Subcutaneous abdominal adipose tissue (tissue), 5 donors: ENCODE results near the gene CDYL2.

ENCODE experiments used
- H3K27ac ChIP-seq: one replicate; pipeline ENCODE4 v1.7.0; 2013; ENCODE audit warnings: low read depth, mild to moderate bottlenecking, inconsistent platforms, low read length, moderate library complexity
- H3K27me3 ChIP-seq, 5 donors: one replicate each; pipeline ENCODE4 v1.7.0; 2013; ENCODE audit warnings: low read length in 5 of 5, inconsistent platforms in 1 of 5; ENCODE audit not compliant: control insufficient read depth in 5 of 5, insufficient read depth in 4 of 5
- H3K36me3 ChIP-seq, 5 donors: one replicate each; pipeline ENCODE4 v1.7.0; 2013; ENCODE audit warnings: low read length in 5 of 5; ENCODE audit not compliant: control insufficient read depth in 5 of 5, insufficient read depth in 5 of 5
- H3K4me1 ChIP-seq, 5 donors: one replicate each; pipeline ENCODE4 v1.7.0; 2013; ENCODE audit warnings: low read length in 5 of 5, mild to moderate bottlenecking in 3 of 5, moderate library complexity in 1 of 5; ENCODE audit not compliant: control insufficient read depth in 5 of 5, insufficient read depth in 5 of 5
- H3K4me3 ChIP-seq, 5 donors: one replicate each; pipeline ENCODE4 v1.7.0; 2013; ENCODE audit warnings: low read length in 5 of 5, low read depth in 1 of 5
- H3K9ac ChIP-seq, 5 donors: one replicate each; pipeline ENCODE4 v1.7.0; 2013; ENCODE audit warnings: low read length in 5 of 5, mild to moderate bottlenecking in 4 of 5, moderate library complexity in 3 of 5
- H3K9me3 ChIP-seq, 5 donors: one replicate each; pipeline ENCODE4 v1.7.0; 2013; ENCODE audit warnings: low read length in 5 of 5; ENCODE audit not compliant: control insufficient read depth in 5 of 5
- donor health status: healthy.
- donor health status: healthy.
- donor health status: healthy.
- donor health status: healthy.
- donor health status: healthy.

CDYL2 gene

DNA sequence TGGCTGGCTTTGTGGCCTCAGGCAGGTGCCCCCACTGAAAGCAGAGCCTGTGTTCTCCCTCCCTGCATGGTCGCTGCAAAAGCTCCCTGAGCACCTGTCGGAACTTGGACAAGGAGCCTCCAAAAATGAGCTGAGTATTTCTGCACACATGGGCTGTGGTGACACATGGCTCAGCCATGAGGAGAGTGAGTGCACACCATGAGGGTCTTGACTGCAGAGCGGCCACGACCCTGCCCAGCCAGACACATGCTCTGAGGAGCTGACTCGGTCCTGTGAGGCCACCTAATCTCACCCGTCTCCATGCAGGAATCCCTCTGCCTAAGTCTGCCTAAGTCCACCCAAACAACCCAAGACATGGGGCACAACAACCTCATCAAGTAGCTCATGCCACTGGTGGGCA, 134.7 kb downstream of the CDYL2 start:
- Histone ChIP-seq H3K27ac (no peak overlapping the region), H3K4me1 (peaks cover 0 to 8% (median 4%) of the 10 kb centered on the region in 5 donors), H3K9ac (no peak overlapping the region), H3K27me3 (no peaks in the 10 kb centered on the region), H3K4me3 (no peak overlapping the region), H3K36me3 (no peaks in the 10 kb centered on the region), H3K9me3 (no peaks in the 10 kb centered on the region)

DNA sequence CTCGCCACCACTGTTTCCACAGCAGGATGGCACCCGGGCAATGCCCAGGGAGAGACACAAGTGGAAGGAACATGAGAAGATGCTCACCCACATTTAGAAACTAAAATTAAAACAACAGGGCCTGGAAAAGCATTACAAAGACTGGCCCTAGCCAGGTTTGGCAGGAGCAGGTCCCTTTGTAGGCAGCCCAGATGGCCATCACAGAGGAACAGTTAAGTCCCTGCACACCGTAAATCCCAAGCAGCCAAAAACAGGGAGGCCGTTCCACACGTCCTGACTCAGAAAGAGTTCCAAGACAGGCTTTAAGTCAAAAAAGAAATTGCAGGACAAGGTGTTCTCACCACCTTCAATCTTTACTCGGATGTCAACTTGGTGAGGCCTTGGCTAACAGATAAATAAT, 136.5 kb downstream of the CDYL2 start:
- H3K27me3 ChIP-seq: no peaks in the 10 kb centered on the region
- no peaks in the 10 kb centered on the region for H3K36me3 ChIP-seq
- H3K9me3 ChIP-seq: no peaks in the 10 kb centered on the region
- H3K27ac ChIP-seq: no peak overlapping the region
- peaks cover 0 to 13% (median 7%) of the 10 kb centered on the region in 5 donors for H3K4me1 ChIP-seq
- no peak overlapping the region for H3K9ac ChIP-seq
- no peak overlapping the region for H3K4me3 ChIP-seq

- Histone ChIP-seq H3K4me3 (no peak overlapping the region), H3K9ac (no peak overlapping the region), H3K4me1 (peaks cover 0 to 13% (median 7%) of the 10 kb centered on the region in 5 donors), H3K9me3 (no peaks in the 10 kb centered on the region), H3K27ac (no peak overlapping the region), H3K27me3 (no peaks in the 10 kb centered on the region), H3K36me3 (no peaks in the 10 kb centered on the region)
Observed at GRCh38 chr16:80667251-80667560, 137.2 kb downstream of the CDYL2 start.

- no peak overlapping the region for H3K4me3 ChIP-seq
- H3K27me3 ChIP-seq: no peaks in the 10 kb centered on the region
- H3K27ac ChIP-seq: no peak overlapping the region
- H3K9me3 ChIP-seq: no peaks in the 10 kb centered on the region
- H3K36me3 ChIP-seq: no peaks in the 10 kb centered on the region
- peaks cover 0 to 13% (median 7%) of the 10 kb centered on the region in 5 donors for H3K4me1 ChIP-seq
- H3K9ac ChIP-seq: no peak overlapping the region
Observed at GRCh38 chr16:80666378-80667250, 137.8 kb downstream of the CDYL2 start.

DNA sequence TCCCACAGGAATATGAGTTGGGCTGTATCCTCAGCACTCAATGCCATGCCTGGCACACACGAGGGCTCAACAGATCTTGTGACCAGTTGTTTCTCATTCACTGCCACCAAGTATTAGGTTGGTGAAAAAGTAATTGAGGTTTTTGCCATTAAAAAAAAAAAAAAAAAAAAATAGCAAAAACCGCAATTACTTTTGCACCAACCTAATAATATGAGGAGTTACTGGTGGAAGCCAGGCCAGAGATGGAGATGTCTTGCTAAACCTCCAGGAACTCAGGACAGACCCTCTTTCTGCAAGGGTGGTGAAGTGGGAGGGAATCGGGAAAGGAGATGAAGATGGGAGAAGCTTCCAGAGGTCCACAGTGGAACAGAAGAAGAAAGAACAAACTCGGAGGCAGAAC, 139.0 kb downstream of the CDYL2 start:
- Histone ChIP-seq H3K27me3 (no peaks in the 10 kb centered on the region), H3K4me3 (no peak overlapping the region), H3K9me3 (peaks cover 0 to 9% (median 5%) of the 10 kb centered on the region in 5 donors), H3K4me1 (peaks cover 0 to 13% (median 7%) of the 10 kb centered on the region in 5 donors), H3K9ac (no peak overlapping the region), H3K27ac (no peak overlapping the region), H3K36me3 (no peaks in the 10 kb centered on the region)

DNA sequence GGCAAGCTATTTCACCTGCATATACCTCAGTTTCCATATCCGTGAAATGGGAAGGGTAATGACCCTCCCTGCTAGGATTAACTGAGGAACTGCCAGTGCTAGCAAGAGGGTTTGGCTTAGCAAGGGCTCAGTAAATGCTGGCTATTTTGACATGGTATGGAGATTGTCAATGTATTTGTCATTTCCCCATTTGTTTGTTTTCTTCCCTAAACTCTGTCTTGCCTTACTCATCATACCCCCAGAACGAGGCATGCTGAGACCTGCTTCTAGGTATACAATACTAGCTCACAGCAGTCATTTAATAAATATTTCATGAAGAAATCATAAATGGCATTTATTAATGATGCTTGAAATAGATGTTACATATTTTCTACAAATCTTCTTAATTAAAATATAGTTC, 139.6 kb downstream of the CDYL2 start:
- peaks cover 2 to 12% (median 5%) of the 10 kb centered on the region in 5 donors for H3K9me3 ChIP-seq
- no peak overlapping the region for H3K4me3 ChIP-seq
- no peaks in the 10 kb centered on the region for H3K36me3 ChIP-seq

DNA sequence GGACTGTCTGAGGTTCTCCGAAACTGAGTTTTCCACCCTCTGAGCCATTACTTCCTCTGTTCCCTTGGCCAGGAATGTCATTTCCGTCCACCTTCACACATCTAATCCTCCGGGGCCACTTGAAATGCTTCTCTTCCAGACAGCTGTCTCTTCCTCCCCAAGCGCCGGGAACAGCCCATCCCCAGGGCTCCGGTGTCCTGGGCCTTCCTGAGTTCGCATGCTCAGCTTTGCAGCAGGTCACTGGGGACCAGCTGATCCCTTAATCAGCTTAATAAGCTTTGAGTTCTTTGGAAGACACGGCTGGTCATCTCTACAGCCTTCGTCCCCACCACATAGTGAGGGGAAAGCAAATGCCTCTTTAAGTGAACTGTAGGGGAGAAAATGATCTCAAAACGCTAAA, 140.2 kb downstream of the CDYL2 start:
- peaks cover 0 to 13% (median 7%) of the 10 kb centered on the region in 5 donors for H3K4me1 ChIP-seq
- H3K4me3 ChIP-seq: no peak overlapping the region
- H3K9ac ChIP-seq: no peak overlapping the region
- no peak overlapping the region for H3K27ac ChIP-seq
- no peaks in the 10 kb centered on the region for H3K27me3 ChIP-seq
- peaks cover 2 to 12% (median 5%) of the 10 kb centered on the region in 5 donors for H3K9me3 ChIP-seq
- H3K36me3 ChIP-seq: no peaks in the 10 kb centered on the region

More for the DNA sequence above, 139.6 kb downstream of the CDYL2 start:
- Histone ChIP-seq H3K27ac (no peak overlapping the region), H3K27me3 (no peaks in the 10 kb centered on the region), H3K4me1 (peaks cover 0 to 13% (median 7%) of the 10 kb centered on the region in 5 donors), H3K9ac (no peak overlapping the region)

GRCh38 chr16:80663078-80663477, 141.3 kb downstream of the CDYL2 start:
- H3K4me1 ChIP-seq: peaks cover 0 to 13% (median 7%) of the 10 kb centered on the region in 5 donors
- H3K4me3 ChIP-seq: no peak overlapping the region
- H3K36me3 ChIP-seq: no peaks in the 10 kb centered on the region
- no peak overlapping the region for H3K27ac ChIP-seq
- no peak overlapping the region for H3K9ac ChIP-seq
- H3K9me3 ChIP-seq: peaks cover 2 to 12% (median 7%) of the 10 kb centered on the region in 5 donors
- no peaks in the 10 kb centered on the region for H3K27me3 ChIP-seq

DNA sequence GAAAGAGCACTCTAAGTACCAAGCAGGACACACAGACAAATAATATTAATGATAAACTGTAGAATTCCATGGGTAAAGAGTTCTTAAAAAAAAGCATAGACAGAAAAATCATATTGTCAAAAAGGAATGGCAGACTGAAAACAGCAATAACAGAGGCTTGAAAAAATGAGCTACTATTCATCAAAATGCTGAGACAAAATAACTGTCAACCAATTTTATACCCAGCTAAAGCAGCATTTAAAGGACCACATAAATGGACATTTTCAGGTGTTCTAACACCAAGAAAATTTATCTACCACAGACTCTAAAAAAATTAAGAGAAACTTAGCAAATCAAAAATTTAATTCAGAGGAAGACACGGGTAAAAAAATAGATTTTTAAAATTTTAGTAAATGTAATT, 144.5 kb downstream of the CDYL2 start:
- peaks cover 0 to 8% (median 0%) of the 10 kb centered on the region in 5 donors for H3K4me1 ChIP-seq
- H3K9ac ChIP-seq: no peak overlapping the region
- peaks cover 2 to 12% (median 7%) of the 10 kb centered on the region in 5 donors for H3K9me3 ChIP-seq
- no peak overlapping the region for H3K27ac ChIP-seq
- H3K4me3 ChIP-seq: no peak overlapping the region
- H3K27me3 ChIP-seq: no peaks in the 10 kb centered on the region
- H3K36me3 ChIP-seq: no peaks in the 10 kb centered on the region

GRCh38 chr16:80656711-80657150, 147.7 kb downstream of the CDYL2 start:
- Histone ChIP-seq H3K9me3 (peaks cover 2 to 12% (median 7%) of the 10 kb centered on the region in 5 donors), H3K4me3 (no peak overlapping the region), H3K27ac (no peak overlapping the region), H3K4me1 (peaks cover 0 to 3% (median 3%) of the 10 kb centered on the region in 5 donors), H3K36me3 (no peaks in the 10 kb centered on the region), H3K27me3 (no peaks in the 10 kb centered on the region), H3K9ac (no peak overlapping the region)
